T follicular helper cell (primary cell): ENCODE results near the gene SPDYC.
"Not testable (repeated sequence)": the region's sequence is repeated elsewhere in the genome, so short reads cannot be mapped to it uniquely, and the experiment has no call there.

Experiments used
- DNase-seq: peaks from one replicate; pipeline ENCODE4 v3.0.0-alpha.2; 2020; ENCODE audit warnings: low read depth

The SPDYC gene

DNA sequence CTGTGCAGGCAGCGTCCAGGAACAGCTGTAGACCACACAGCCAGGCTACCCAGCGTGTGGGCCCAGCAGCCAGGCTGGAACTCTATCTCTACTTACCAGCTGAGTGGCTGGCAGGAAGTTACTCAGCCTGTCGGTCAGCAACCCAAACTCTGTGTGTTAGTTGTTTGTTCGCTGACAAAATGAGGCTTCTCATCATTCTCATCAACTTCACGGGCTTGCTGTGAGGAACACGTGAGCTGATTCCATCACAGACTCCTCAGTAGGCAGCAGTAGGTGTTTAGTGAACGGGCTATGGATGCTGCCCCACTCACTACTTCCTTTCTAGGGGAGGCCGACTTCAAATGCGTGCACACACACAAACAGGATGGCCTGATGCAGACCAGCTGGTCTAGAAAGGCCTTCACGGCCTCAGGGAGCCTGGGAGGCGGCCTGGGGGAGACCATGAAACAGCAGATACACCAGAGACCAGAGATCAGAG is 830 bp upstream of the SPDYC start:
- DNase-seq = no peak

- DNase-seq = no peak
These were observed 2.6 kb downstream of the SPDYC start for GRCh38 chr11:65172600-65172999.

GRCh38 chr11:65174571-65175010 is 4.6 kb downstream of the SPDYC start:
- not testable (repeated sequence) for DNase-seq

DNA sequence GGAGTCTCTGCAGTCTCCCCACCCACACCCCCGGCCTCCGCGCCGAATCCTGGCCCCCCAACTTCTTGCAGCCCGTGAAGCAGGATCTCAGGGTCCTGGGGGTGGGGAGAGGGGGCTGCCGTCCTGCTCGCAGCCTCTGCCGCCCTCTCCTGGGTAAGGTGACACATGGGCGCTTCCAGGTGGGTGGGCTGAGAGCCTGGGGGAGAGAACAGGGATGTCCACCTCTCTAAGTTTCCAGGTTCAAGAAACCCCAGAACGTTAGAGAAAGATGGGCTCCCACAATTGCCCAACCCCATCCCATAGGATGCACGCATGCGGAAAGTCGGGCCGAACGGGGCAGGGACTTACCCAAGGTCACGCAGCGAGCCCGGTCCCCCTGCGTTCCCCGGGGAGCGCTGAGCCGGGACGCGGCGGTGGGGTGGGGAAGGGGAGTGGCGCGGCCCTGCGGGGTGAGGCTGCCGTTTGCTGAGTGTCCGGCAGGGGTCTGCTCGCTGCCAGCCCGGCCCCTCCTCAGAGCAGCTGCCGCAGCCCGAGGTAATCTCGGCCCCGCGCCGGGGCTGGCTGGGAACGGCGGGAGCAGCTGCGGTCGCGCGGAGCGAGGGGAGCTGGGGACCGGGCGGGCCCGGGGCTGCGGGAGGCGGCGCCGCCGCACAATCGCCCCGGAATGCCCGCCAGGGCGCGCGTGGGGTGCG is 11.0 kb downstream of the SPDYC start:
- DNase-seq = peak; percentile 35

GRCh38 chr11:65181569-65182257 is 11.7 kb downstream of the SPDYC start, which contains the start of gene CAPN1:
TSS of gene CAPN1 (plus strand) at chr11:65181928. CDS start at chr11:65182702, 774 bp downstream.
- peak; percentile 53 for DNase-seq

GRCh38 chr11:65182258-65183170 is 12.5 kb downstream of the SPDYC start:
- DNase-seq = no peak

- no peak for DNase-seq
These were observed 13.3 kb downstream of the SPDYC start for GRCh38 chr11:65183201-65183891.

DNA sequence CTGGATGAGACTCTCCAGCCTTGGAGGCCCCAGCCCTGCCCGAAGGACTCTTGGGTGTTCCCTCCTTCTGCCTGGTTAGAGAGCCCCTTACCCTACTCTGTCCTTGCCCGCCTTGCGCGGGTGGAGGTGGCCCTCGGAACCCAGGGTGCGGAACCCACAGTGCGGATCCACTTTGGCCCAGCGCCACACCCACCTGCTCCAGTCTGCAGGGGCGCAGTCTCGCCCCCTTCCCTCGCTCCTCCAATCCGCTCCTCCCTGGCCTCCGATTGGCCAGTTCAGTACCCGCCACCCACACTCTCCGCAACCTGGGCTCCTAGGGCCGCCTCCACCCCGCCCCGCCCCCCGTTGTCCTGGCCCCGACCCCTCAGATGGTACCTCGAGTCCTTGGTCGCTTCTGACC is 14.1 kb downstream of the SPDYC start:
- no peak for DNase-seq

DNA sequence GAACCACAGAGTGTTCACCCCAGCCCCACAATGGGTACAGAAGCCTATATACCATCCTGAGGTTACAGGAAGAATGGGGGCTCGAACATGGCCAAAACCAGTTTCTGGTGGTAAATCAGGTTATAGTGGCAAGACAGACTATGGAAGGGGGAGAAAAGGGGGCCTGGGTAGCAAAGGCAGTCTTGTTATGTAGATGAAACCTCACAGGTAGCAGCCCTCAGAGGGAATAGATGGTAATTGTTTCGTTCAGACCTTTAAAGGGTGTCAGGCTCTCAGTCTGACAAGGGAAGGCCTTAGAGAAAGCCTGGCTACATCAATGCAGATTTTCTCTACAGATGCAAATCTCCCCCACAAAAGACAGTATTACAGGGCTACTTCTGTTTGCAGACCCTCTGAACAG is 15.1 kb downstream of the SPDYC start:
- DNase-seq = no peak

DNA sequence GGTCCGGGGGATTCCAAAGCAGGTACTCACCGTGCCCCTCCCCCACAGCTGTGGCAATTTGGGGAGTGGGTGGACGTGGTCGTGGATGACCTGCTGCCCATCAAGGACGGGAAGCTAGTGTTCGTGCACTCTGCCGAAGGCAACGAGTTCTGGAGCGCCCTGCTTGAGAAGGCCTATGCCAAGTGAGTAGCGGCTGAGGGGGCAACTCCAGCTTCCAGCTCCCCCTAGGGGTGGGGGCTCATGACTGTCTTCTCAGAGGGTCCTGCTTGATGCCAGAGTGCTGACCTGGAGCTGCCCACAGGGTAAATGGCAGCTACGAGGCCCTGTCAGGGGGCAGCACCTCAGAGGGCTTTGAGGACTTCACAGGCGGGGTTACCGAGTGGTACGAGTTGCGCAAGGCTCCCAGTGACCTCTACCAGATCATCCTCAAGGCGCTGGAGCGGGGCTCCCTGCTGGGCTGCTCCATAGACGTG is 15.9 kb downstream of the SPDYC start:
- no peak for DNase-seq

GRCh38 chr11:65186701-65187100 is 16.7 kb downstream of the SPDYC start:
- DNase-seq = no peak

GRCh38 chr11:65187146-65187675 is 17.2 kb downstream of the SPDYC start:
- DNase-seq = no peak

DNA sequence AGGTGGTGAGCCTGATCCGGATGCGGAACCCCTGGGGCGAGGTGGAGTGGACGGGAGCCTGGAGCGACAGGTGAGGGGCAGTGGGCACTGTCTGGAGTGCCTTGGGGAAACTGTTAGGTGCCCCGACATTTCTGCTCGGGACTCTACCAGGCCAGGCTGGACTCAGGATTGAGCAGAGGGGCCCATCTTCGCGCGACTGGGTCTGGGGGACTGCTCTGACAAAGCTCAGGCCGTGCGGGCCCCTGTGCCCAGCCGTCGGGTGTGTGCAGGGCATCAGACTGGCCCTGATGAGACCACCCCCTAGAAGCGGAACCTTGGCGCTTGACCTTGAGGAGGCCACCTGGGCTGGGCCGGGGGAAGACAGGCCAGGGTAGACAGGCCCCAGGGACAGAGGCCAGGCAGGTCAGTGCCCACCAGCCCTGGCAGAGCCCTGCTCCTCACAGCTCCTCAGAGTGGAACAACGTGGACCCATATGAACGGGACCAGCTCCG is 18.0 kb downstream of the SPDYC start:
- DNase-seq = no peak

GRCh38 chr11:65188486-65188885 is 18.5 kb downstream of the SPDYC start:
- DNase-seq = no peak

- no peak for DNase-seq
These were observed 19.2 kb downstream of the SPDYC start for GRCh38 chr11:65189191-65189590.

GRCh38 chr11:65194564-65194963 is 24.5 kb downstream of the SPDYC start:
- DNase-seq = no peak

- no peak for DNase-seq
These were observed 34.1 kb downstream of the SPDYC start for GRCh38 chr11:65204143-65204542.

DNA sequence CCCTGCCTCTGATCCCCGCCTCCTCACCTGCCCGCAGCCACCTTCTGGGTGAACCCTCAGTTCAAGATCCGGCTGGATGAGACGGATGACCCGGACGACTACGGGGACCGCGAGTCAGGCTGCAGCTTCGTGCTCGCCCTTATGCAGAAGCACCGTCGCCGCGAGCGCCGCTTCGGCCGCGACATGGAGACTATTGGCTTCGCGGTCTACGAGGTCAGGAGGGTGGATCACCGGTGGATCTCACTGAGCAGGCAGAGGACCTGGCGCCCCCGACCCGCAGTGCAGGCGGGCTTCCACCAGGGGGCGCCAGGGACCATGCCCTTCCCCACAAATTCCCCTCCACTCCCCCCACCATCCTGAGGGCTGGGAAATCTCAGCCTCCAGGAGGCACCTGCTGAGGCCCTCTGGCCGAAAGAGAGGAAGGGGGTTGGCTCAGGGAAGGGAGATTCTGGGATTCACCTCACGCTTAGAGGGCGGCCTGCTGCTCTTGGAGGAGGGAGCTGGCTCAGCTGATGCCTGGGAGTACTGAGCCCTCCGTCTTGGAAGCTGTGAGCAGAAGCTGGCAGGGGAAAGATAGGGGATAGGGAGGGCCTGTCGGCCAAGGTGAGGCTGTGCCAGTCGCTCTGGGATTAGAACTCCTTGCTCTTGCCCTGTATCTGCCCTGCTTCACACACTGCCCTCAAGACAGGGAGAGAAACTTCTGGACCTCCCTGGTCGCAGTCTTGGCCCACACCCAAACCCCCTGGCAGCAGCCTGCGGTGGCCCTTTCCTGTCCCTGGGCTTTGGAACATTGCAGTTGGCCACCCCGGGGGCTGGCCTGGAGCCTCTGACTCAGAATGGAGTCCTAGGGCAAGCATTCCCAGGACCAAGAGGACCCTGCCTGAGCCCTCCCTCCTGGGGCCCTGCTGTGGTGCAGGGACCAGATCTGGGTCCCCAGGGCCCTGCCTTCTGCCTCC is 34.9 kb downstream of the SPDYC start:
- peak; percentile 29 for DNase-seq

DNA sequence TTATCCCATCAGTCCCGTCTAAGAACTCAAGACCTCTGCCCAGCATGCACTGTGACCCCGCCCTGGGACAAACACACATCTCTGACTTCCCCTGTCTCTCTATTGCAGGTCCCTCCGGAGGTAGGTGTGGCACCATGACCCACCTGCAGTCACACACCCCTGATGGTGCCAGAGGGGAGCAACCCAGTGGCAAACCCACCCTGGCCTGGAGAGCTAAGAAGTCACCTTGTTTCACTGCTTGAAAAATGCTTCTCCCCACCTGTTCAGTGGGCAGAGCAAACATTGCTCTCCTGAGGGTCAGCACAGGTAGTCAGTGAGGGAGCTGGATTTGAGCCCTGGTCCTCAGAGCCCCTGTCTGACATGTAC is 35.6 kb downstream of the SPDYC start:
- no peak for DNase-seq

GRCh38 chr11:65206441-65206841 is 36.4 kb downstream of the SPDYC start:
- DNase-seq = no peak
